Hepatocyte (in vitro differentiated cells): ENCODE results near the gene NPTXR.

Experiments used
- CTCF ChIP-seq: fragments of 200-600 bp; sonication (generic); IDR thresholded peaks from 2 replicates; pipeline ENCODE4 v1.5.1; 2016; ENCODE audit warnings: antibody characterized with exemption, mild to moderate bottlenecking; ENCODE audit not compliant: poor library complexity
- EZH2 ChIP-seq: fragments of 200-600 bp; sonication (generic); IDR thresholded peaks from 2 replicates; pipeline ENCODE4 v1.6.1; 2016; ENCODE audit warnings: antibody characterized with exemption, mild to moderate bottlenecking, borderline replicate concordance
- EZH2phosphoT487 ChIP-seq: fragments of 200-600 bp; sonication (generic); IDR thresholded peaks from one replicate; pipeline ENCODE4 v1.6.1; 2018; ENCODE audit warnings: antibody characterized with exemption, mild to moderate bottlenecking, low read depth, moderate library complexity; ENCODE audit not compliant: unreplicated experiment, severe bottlenecking

- TF ChIP-seq CTCF, result no peak
- TF ChIP-seq EZH2, result no peak
- no peak for TF ChIP-seq EZH2phosphoT487
Measured at GRCh38 chr22:38798496-38798895, 45.3 kb downstream of the NPTXR start.
